ENCODE results near the gene ARHGAP45. TPM values are rescaled to one million over a fixed set of nuclear protein-coding genes. Genes with fewer than 3 reads are reported as not detected.

ARHGAP45 gene
- polyA plus RNA-seq, 2 of the 4 experiments (the other 2 are of a cell fraction), result 1.2 to 1.9 TPM

- ATAC-seq (no peak), DNase-seq (ENCODE audit: low read depth in 1 of 2, low spot score in 1 of 2) (no peak), FAIRE-seq (no peak)
- TF ChIP-seq ATOH8 (CRISPR knock-in tag; IDR thresholded peaks at IDR 0.05; ENCODE audit: low read depth) (no peak), TP53 (CRISPR knock-in tag; IDR thresholded peaks at IDR 0.05) (no peak), TFCP2L1 (CRISPR knock-in tag; IDR thresholded peaks at IDR 0.05) (no peak), BHLHE40 (IDR thresholded peaks at IDR 0.05; ENCODE audit: low read depth, low read length) (no peak)
- no peaks in the 10 kb centered on the region for H3K9me3 ChIP-seq
- peaks cover 6% of the 10 kb centered on the region; the same call in 1 of the 3 replicates for H3K4me1 ChIP-seq
- CTCF ChIA-PET, result interaction anchor here (1.3 to 1.9 kb wide), 4 partner anchors 11 to 104 kb away, joined by 3 to 8 read pairs (median 4); no protein-coding TSS in a partner anchor
- POLR2A ChIA-PET, result no interaction called here
- whole genome bisulfite sequencing (ENCODE audit: missing lambda C conversion rate), result 90% methylated on average over 10 of the region's 22 CpGs
- no peak overlapping the region for H3K4me2 ChIP-seq
- H3K4me3 ChIP-seq, result no peak overlapping the region
- no peak overlapping the region for H3K27ac ChIP-seq
These were observed 22.9 kb downstream of the ARHGAP45 start for GRCh38 chr19:1089891-1090290.

- FAIRE-seq, result no peak
- ATAC-seq, result no peak
These were observed 24.0 kb downstream of the ARHGAP45 start for GRCh38 chr19:1090731-1091543.

GRCh38 chr19:1091544-1092175 lies 24.7 kb downstream of the ARHGAP45 start:
- ChIA-PET CTCF (interaction anchor here (1.5 to 1.9 kb wide), 3 partner anchors 27 to 102 kb away, joined by 4 to 8 read pairs (median 5); no protein-coding TSS in a partner anchor), POLR2A (no interaction called here)
- Histone ChIP-seq H3K27ac (no peak overlapping the region), H3K9me3 (no peaks in the 10 kb centered on the region), H3K4me2 (no peak overlapping the region), H3K4me3 (no peak overlapping the region), H3K4me1 (peaks cover 12% of the 10 kb centered on the region)
- no CpG with 5 or more reads among the region's 27 CpGs for WGBS (ENCODE audit: missing lambda C conversion rate)
- ATAC-seq (no peak), DNase-seq (ENCODE audit: low read depth in 1 of 2, low spot score in 1 of 2) (no peak), FAIRE-seq (no peak)
- TF ChIP-seq CTCF (IDR thresholded peaks at IDR 0.05), result no peak
- no peak for TF ChIP-seq BCL3 (IDR thresholded peaks at IDR 0.05)
- TF ChIP-seq ATOH8 (CRISPR knock-in tag; IDR thresholded peaks at IDR 0.05; ENCODE audit: low read depth), result no peak
- TF ChIP-seq NR3C1 (IDR thresholded peaks at IDR 0.05), result no peak
- no peak for TF ChIP-seq RFX5 (IDR thresholded peaks at IDR 0.05)
- no peak for TF ChIP-seq PHF8 (IDR thresholded peaks at IDR 0.05; ENCODE audit: borderline replicate concordance, low read depth)
- TF ChIP-seq RAD21 (conservative IDR thresholded peaks at IDR 0.05 in 1 of 2, IDR thresholded peaks at IDR 0.05 in 1 of 2), result no peak
- no peak for TF ChIP-seq HDAC2 (IDR thresholded peaks at IDR 0.05)
- TF ChIP-seq POLR2A (IDR thresholded peaks at IDR 0.05; ENCODE audit: low read length), result no peak
- TF ChIP-seq RNF2 (IDR thresholded peaks at IDR 0.05; ENCODE audit: borderline replicate concordance, low read depth), result no peak
- no peak for TF ChIP-seq NPAS2 (CRISPR knock-in tag; IDR thresholded peaks at IDR 0.05; ENCODE audit: borderline replicate concordance)
- TF ChIP-seq JUN (IDR thresholded peaks at IDR 0.05), result no peak

More at GRCh38 chr19:1090731-1091543, 24.0 kb downstream of the ARHGAP45 start:
- Histone ChIP-seq H3K4me3 (no peak overlapping the region), H3K4me1 (peaks cover 12% of the 10 kb centered on the region), H3K4me2 (no peak overlapping the region), H3K27ac (no peak overlapping the region), H3K9me3 (no peaks in the 10 kb centered on the region)
- WGBS (ENCODE audit: missing lambda C conversion rate), result 93% methylated on average over 6 of the region's 38 CpGs
- POLR2A ChIA-PET, result no interaction called here
- CTCF ChIA-PET, result interaction anchor here (1.5 to 1.9 kb wide), 3 partner anchors 26 to 103 kb away, joined by 4 to 8 read pairs (median 5); no protein-coding TSS in a partner anchor
- no peak for DNase-seq (ENCODE audit: low read depth in 1 of 2, low spot score in 1 of 2)
- TF ChIP-seq RAD21 (conservative IDR thresholded peaks at IDR 0.05 in 1 of 2, IDR thresholded peaks at IDR 0.05 in 1 of 2), result no peak
- TF ChIP-seq SREBF2 (IDR thresholded peaks at IDR 0.05), result no peak
- TF ChIP-seq MAZ (IDR thresholded peaks at IDR 0.05; ENCODE audit: borderline replicate concordance, low read depth, low read length), result no peak
- TF ChIP-seq RNF2 (IDR thresholded peaks at IDR 0.05; ENCODE audit: borderline replicate concordance, low read depth), result no peak
- TF ChIP-seq HES2 (IDR thresholded peaks at IDR 0.05), result no peak
- no peak for TF ChIP-seq TP53 (CRISPR knock-in tag; IDR thresholded peaks at IDR 0.05)
- TF ChIP-seq JUN (IDR thresholded peaks at IDR 0.05), result no peak
- no peak for TF ChIP-seq NFE2L2 (conservative IDR thresholded peaks at IDR 0.05; ENCODE audit: low read length)
- TF ChIP-seq CEBPB (IDR thresholded peaks at IDR 0.05), result no peak
- no peak for TF ChIP-seq ZFP36 (IDR thresholded peaks at IDR 0.05; ENCODE audit: borderline replicate concordance, partially characterized antibody)

All from A549 (cell line).